Smooth muscle cell of the pulmonary artery (primary cell): ENCODE data around the gene RWDD4. TPM values are rescaled to one million over a fixed set of nuclear protein-coding genes. Genes with fewer than 3 reads are reported as not detected.

ENCODE experiments used
- total RNA-seq: library from RNA; depleted of rRNA; stranded (reverse); fragments of >200 nt; gene quantifications from 2 replicates; pipeline ENCODE4 v1.2.3, GENCODE V29; 2014

The RWDD4 gene
- 18.1 and 24.4 TPM in 2 replicates for total RNA-seq

GRCh38 chr4:183659029-183659871, at the start of gene RWDD4, which contains the start of gene TRAPPC11:
Gene RWDD4 (minus strand): TSS chr4:183659185. CDS start chr4:183658952, 233 bp downstream.
Gene TRAPPC11 (plus strand): TSS chr4:183659293. CDS start chr4:183663868, 4,575 bp downstream.

Other genes starting within 250 kb of the RWDD4 start
- gene CDKN2AIP, start 214.5 kb downstream of the RWDD4 start, total RNA-seq, result 12.9 and 13.8 TPM in 2 replicates
- gene ING2, start 154.1 kb downstream of the RWDD4 start, total RNA-seq, result 8.9 and 11.6 TPM in 2 replicates
- 42.5 and 45.1 TPM in 2 replicates for gene TRAPPC11, start 108 bp upstream of the RWDD4 start, total RNA-seq
- 1.1 and 1.2 TPM in 2 replicates for gene STOX2, start 246.1 kb upstream of the RWDD4 start, total RNA-seq